GM21367 (cell line): ENCODE data around the gene RPSA.
"Not testable (repeated sequence)": the region's sequence is repeated elsewhere in the genome, so short reads cannot be mapped to it uniquely, and the experiment has no call there.

Experiments used
- ATAC-seq: cut with Tn5 transposase; IDR thresholded peaks from one replicate; pipeline ENCODE4 v1.9.1; 2021; ENCODE audit not compliant: unreplicated experiment

RPSA gene

GRCh38 chr3:39388153-39388552, 18.4 kb upstream of the RPSA start:
- ATAC-seq: no peak

GRCh38 chr3:39388741-39389248, 17.7 kb upstream of the RPSA start:
- peak; percentile 72 for ATAC-seq

GRCh38 chr3:39390181-39390580, 16.3 kb upstream of the RPSA start:
- ATAC-seq: no peak

GRCh38 chr3:39396690-39397089, 9.8 kb upstream of the RPSA start:
- no peak for ATAC-seq

GRCh38 chr3:39398700-39399099, 7.8 kb upstream of the RPSA start:
- no peak for ATAC-seq

DNA sequence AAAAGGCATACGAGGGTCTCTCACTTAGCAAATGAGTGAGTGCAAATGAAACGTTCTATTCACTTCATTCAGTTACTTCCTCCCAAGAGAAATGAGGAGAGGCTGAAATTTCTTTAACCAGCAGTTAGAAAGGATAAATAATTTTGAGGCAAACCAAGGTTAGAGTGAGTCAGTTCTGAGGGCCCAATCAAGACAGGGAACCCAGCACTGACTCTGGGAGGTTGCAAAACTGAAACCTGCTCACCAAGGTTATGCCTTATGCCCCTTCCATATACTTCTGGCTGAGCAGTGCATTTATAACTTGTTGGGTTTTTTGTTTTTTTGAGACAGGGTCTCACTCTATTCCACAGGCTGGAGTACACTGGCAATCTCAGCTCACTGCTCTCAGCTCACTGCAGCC, 4.5 kb upstream of the RPSA start:
- ATAC-seq: no peak

- no peak for ATAC-seq
Measured at GRCh38 chr3:39404943-39405686, 1.4 kb upstream of the RPSA start.

GRCh38 chr3:39405687-39406367, 693 bp upstream of the RPSA start:
- ATAC-seq: no peak

DNA sequence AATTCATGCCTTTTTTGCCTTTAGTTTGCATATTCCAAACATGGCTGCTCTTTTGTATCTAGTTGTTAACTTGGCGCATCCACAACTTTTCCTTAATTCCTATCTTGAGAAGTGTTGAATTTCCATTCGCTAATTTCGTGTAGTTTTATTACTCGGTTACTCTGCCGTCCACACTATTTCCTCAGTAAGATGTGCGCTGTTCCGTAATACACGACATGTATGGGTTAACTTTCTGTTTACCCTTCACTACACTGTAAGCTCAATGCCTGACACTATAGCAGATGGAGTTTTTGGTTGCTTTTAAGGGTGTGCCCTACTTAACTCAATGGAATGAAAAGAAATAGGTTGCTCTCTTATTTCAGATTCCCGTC, 724 bp downstream of the RPSA start:
- no peak for ATAC-seq

GRCh38 chr3:39407773-39408492, 1.4 kb downstream of the RPSA start:
- ATAC-seq: no peak

- ATAC-seq: no peak
Measured at GRCh38 chr3:39408493-39409372, 2.2 kb downstream of the RPSA start.

GRCh38 chr3:39409514-39410136, 3.1 kb downstream of the RPSA start:
- no peak for ATAC-seq

DNA sequence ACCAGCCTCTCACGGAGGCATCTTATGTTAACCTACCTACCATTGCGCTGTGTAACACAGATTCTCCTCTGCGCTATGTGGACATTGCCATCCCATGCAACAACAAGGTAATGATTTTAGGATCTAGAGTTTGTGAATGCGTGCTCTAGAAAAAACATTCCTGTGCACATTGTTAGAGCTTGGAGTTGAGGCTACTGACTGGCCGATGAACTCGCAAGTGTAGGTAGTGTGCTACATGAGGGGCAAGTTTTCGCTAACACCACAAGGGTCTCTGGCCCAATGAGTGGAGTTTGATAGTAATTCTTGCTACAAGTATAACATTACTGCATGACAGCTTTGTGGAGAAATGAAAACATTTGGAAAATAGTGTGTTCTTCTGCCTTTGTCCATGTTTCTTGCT, 4.4 kb downstream of the RPSA start:
- no peak for ATAC-seq

- no peak for ATAC-seq
Measured at GRCh38 chr3:39412668-39413260, 6.2 kb downstream of the RPSA start.

DNA sequence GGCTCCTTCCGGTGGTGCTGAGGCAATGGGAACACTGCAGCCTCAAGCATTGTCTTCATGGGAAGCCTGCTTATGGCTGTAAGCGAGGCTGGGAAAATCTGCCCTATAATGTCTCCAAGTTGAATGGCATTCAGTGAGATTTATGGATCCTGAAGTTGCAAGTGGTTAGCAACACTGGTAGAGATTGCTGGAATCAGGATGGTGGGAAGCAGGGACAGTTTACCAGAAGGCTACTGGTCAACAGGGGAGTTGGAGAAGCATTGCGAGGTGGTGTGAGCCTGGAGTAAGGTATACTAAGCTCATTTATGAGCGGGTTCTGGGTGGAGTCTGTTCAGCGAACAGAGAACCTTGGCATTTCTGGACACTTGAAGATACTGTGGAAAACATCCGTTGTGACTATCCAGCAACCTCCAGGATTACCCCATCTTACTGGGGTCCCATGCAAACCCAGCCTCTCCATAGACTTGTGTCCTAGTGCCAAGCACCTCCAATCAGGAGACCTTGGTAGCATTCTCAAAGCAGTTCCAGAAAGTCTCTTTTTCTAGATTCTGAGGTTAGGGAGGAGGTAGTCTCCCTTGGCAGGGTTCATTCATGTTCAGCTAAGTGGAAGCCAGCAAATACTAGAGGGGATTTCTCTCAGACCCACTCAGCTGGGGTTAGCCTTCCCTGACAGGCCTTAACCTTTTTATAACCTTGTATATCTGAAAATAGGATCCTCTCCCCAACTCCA, 7.3 kb downstream of the RPSA start:
- no peak for ATAC-seq

DNA sequence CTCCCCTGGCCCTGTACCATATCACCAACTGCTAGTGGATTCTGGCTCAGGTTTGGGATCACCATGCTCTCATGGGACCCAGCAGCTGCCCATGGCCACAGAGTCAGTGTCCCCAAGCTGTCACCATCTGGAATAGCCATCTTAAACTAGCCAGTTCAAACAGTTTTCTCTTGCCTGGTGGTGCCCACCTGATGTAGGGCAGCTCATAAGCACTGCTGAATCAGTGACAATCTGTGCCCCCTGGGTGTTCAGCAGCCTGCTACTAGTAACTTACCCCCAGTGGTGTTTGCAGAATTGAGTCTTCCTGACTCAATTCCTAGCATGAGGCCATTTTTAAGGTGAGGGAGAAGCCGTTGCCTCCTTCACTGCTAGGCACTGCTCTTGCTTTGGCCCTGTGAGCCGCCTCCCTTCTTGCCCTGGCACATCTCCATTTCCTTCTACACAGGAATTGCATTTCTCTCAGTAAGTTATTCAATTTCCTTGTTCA, 7.9 kb downstream of the RPSA start:
- no peak for ATAC-seq

GRCh38 chr3:39415302-39415701, 8.8 kb downstream of the RPSA start:
- ATAC-seq: not testable (repeated sequence)

DNA sequence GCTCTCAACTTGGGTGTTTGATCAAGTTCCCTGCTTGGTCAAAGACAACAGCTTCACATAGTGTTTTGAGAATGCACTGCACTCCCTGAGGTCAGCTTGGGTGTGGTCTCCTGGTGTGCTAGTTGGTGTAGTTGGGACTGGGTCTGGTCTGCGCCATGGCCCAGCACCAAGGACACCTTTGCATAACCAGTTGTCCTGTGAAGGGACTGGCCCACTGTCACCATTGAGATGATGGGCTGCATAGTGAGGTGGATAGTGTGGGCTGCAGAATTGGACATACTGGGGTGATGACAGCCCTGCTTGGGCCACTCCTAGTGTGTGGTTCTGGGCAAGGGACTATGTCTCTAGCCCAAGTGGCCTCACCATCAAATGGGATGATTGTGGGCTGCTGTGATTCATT, 9.5 kb downstream of the RPSA start:
- ATAC-seq: no peak

DNA sequence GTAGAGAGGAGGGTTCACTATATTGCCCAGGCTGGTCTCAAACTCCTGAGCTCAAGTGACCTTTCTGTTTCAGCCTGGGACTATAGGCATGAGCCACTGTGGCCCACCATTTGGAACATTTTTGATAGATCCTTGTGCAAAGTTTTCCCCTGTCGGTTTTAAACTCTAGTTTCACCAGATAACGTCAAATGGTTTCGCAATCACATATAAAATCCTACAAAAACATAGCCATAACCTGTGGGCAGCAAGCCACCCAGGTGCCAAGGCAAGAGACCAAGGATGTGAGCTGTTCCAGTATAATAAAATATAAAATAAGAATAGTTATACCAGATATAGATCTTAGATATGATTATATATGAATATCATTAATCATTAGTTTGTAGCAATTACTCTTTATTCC, 10.5 kb downstream of the RPSA start:
- not testable (repeated sequence) for ATAC-seq
